GM12875 (cell line): ENCODE data around the gene ZSCAN25.

Source experiments
- H3K4me3 ChIP-seq: one replicate; pipeline ENCODE4 v1.5.1; 2011; ENCODE audit warnings: low read depth, low read length, control low read depth
- TF ChIP-seq, protein P1 (sequence below): IDR thresholded peaks from 2 replicates; pipeline ENCODE4 v1.5.1; 2011; ENCODE audit warnings: low read depth, mild to moderate bottlenecking, control low read depth, inconsistent platforms, low read length, moderate library complexity, borderline replicate concordance; ENCODE audit not compliant: insufficient read depth

Gene ZSCAN25

DNA sequence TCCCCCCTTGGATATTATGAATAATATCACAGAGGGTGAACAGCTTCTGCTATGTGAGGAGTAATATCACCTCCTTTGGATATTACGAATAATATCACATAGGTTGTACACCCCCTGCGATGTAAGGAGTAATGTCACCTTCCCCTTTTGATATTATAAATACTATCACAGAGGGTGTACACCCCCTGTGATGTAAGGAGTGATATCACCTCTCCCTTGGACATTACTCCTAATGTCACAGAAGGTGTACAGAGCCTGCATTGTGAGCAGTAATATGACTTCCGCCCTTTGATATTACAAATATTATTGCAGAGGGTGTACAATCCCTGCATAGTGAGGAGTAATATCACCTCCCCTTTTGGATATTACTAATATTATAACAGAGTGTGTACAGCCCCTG is 27.9 kb upstream of the ZSCAN25 start:
- TF ChIP-seq, protein P1, sequence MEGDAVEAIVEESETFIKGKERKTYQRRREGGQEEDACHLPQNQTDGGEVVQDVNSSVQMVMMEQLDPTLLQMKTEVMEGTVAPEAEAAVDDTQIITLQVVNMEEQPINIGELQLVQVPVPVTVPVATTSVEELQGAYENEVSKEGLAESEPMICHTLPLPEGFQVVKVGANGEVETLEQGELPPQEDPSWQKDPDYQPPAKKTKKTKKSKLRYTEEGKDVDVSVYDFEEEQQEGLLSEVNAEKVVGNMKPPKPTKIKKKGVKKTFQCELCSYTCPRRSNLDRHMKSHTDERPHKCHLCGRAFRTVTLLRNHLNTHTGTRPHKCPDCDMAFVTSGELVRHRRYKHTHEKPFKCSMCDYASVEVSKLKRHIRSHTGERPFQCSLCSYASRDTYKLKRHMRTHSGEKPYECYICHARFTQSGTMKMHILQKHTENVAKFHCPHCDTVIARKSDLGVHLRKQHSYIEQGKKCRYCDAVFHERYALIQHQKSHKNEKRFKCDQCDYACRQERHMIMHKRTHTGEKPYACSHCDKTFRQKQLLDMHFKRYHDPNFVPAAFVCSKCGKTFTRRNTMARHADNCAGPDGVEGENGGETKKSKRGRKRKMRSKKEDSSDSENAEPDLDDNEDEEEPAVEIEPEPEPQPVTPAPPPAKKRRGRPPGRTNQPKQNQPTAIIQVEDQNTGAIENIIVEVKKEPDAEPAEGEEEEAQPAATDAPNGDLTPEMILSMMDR = no peak
- H3K4me3 ChIP-seq = no peak overlapping the region

DNA sequence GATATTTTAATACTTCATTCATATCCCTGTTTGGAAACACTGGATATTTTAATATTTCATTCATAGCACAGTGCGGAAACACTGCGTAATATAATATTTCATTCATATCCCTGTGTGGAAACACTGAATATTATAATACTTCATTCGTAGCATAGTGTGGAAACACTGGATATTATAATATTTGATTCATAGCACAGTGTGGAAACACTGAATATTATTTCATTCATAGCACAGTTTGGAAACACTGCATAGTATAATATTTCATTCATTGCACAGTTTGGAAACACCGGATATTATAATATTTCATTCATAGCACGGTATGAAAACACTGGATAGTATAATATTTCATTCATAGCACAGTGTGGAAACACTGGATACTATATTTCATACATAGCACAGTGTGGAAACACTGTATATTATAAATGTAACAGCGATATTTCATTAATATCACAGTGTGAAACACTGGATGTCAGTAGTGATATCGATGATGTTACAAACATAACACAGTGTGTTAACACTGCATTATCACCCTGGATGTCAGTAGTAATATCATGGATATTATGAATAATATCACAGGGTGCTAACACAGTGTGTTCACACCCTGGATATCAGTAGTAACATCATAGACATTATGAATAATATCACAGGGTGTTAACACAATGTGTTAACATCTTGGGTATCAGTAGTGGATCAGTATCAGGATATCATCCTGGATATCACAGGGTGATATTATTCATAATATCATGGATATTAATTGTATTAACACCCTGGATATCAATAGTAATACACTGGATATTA is 21.6 kb upstream of the ZSCAN25 start:
- TF ChIP-seq, protein P1 = no peak

DNA sequence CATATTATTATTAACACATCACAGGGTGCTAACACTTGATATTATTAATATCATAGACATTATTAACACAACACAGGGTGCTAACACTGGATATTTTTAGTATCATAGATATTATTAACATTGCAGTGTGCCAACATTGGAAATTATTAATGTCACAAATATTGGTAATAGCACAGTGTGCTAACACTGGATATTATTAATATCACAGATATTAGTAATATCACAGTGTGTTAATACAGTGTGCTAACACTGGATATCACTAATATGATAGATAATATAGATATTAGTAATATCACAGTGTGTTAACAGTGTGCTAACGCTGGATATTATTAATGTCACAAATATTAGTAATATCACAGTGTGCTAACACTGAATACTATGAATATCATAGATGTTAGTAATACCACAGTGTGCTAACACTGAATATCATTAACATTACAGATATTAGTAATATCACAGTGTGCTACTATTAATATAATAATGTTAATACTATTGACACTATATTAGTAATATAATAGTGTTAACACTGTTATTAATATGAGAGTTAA is 20.3 kb upstream of the ZSCAN25 start:
- no peak overlapping the region for H3K4me3 ChIP-seq
- TF ChIP-seq, protein P1 = no peak

More for the DNA sequence above, 21.6 kb upstream of the ZSCAN25 start:
- no peak overlapping the region for H3K4me3 ChIP-seq

DNA sequence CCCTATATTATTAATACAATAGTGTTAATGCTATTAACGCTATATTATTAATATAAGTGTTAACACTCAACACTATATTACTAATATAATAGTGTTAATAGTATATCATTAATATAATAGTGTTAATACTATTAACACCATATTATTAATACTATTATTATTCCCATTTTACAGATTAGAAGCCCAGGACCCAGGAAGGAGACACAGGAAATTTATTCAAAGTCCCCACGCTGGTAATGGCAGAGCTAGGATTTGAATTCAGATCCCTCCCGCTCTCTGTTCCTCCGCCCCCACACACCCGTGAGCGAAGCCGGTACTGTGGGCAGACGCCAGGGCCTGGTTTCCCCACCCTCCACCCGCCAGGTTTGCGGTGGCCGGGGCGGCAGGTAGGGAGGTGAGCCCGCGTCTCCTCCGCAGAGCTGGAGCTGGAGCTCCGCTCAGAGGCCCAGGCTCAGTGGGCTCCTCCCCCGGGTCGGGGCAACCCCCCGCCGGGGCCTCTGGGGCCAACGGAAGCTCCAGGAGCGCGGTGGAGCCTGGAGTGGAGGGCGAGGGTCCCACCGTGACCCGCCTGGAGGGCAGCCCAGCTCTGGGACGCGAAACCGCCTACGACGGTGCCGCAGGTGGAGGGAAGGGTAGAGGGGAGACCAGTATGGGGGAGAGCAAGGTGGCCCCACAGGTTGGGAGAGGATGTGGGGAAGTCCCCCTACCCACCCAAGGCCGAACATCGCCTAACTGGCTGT is 18.8 kb upstream of the ZSCAN25 start, which contains the start of gene TMEM225B:
Gene TMEM225B (plus strand): TSS at position 506 of the 740 bp plus-strand sequence. CDS start 6,122 bp downstream, outside the sequence.
- no peak within 1 kb of the TSS for H3K4me3 ChIP-seq

DNA sequence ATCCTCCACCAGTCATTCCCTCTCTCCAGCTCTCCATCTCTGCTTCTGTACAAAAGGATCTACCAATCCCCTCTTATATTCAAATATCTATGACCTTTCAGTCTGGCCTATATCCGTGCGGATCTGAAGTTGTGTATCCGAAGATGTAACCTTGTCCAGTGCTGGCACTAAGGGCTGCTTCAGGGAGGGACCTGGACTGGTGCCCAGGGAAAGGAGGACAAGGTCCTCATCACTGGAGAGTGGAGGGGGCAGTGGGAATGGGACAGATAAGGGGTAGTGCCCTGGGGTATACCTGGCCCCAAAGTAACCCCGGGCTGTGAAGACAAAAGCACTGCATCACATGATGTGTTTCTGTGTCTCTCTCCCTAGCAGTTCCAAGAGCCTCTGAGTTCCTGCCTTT is 16.9 kb upstream of the ZSCAN25 start:
- H3K4me3 ChIP-seq = no peak overlapping the region
- TF ChIP-seq, protein P1 = no peak

More for the DNA sequence above, 18.8 kb upstream of the ZSCAN25 start, which contains the start of gene TMEM225B:
- TF ChIP-seq, protein P1 = no peak

DNA sequence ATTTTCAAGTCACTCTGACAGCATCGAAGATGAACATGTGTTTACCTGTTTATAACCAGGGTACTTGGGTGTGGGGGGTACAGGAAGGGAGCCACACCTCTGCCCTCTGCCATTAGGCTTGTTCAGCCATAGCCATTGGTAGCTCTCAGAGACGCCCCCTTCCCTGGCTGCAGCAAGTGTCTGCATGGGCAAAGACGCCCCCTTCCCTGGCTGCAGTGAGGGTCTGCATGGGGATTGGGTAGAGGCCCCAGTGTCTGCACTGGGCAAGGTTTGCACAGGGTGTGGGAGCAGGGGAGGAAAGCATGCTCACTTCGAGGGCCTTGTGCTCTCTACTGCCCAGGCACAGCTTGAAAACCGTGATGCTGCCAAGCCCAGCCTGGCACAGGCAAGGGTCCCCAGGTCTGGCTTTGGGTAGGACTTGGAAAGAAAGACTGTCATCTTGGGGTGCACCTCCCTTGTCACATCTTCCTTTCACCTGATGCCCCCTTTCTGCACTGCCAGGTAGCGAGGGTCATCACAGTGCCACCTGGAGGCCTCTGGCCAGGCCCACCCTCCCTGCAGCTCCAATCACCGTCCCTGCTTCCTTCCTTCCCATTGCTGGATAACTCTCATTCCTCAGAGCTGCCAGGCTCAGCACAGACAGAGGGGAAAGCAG is 15.0 kb upstream of the ZSCAN25 start:
- TF ChIP-seq, protein P1 = no peak
- no peak overlapping the region for H3K4me3 ChIP-seq
